T-helper 17 cell (primary cell): ENCODE results near the gene CHST4. TPM values are rescaled to one million over a fixed set of nuclear protein-coding genes. Genes with fewer than 3 reads are reported as not detected.
"Not testable (repeated sequence)": the region's sequence is repeated elsewhere in the genome, so short reads cannot be mapped to it uniquely, and the experiment has no call there.

Experiments used
- ATAC-seq: fragments of 150-1000 bp; cut with Tn5 transposase; 2 replicates; pipeline ENCODE4 v1.10.0; 2021; ENCODE audit warnings: mild to moderate bottlenecking, moderate library complexity
- DNase-seq, 3 donors: peaks; one replicate each; pipeline versions ENCODE4 v3.0.0 to v3.0.0-alpha.2; 2020 to 2021
- H3K9me3 ChIP-seq: one replicate; pipeline ENCODE4 v1.7.0; 2013; ENCODE audit warnings: low read length, mild to moderate bottlenecking; ENCODE audit not compliant: control insufficient read depth, poor library complexity, severe bottlenecking
- H3K27ac Mint-ChIP-seq: one replicate; pipeline ENCODE4 v1.8.0; 2022; ENCODE audit warnings: mild to moderate bottlenecking, moderate library complexity, mixed read lengths
- H3K27me3 Mint-ChIP-seq: one replicate; pipeline ENCODE4 v1.8.0; 2022; ENCODE audit warnings: mixed read lengths
- H3K36me3 Mint-ChIP-seq: one replicate; pipeline ENCODE4 v1.8.0; 2022; ENCODE audit warnings: low read depth, mixed read lengths
- H3K4me1 Mint-ChIP-seq: one replicate; pipeline ENCODE4 v1.8.0; 2022; ENCODE audit warnings: mild to moderate bottlenecking, mixed read lengths
- H3K4me3 Mint-ChIP-seq: one replicate; pipeline ENCODE4 v1.8.0; 2022; ENCODE audit warnings: mild to moderate bottlenecking, moderate library complexity, mixed read lengths
- total RNA-seq, 4 donors: library from RNA in 2 of 4; stranded (reverse) in 2 of 4; gene quantifications; one replicate each; pipeline ENCODE4 v1.2.3 and lab custom pipeline; 2022 to 2026

CHST4 gene
- total RNA-seq, 2 donors from 2014 or later: not detected

DNA sequence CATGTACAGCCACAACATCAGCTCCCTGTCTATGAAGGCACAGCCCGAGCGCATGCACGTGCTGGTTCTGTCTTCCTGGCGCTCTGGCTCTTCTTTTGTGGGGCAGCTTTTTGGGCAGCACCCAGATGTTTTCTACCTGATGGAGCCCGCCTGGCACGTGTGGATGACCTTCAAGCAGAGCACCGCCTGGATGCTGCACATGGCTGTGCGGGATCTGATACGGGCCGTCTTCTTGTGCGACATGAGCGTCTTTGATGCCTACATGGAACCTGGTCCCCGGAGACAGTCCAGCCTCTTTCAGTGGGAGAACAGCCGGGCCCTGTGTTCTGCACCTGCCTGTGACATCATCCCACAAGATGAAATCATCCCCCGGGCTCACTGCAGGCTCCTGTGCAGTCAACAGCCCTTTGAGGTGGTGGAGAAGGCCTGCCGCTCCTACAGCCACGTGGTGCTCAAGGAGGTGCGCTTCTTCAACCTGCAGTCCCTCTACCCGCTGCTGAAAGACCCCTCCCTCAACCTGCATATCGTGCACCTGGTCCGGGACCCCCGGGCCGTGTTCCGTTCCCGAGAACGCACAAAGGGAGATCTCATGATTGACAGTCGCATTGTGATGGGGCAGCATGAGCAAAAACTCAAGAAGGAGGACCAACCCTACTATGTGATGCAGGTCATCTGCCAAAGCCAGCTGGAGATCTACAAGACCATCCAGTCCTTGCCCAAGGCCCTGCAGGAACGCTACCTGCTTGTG is 10.7 kb downstream of the CHST4 start:
- ATAC-seq: no peak
- H3K27ac Mint-ChIP-seq: no peak overlapping the region
- H3K4me3 Mint-ChIP-seq: no peak overlapping the region
- no peaks in the 10 kb centered on the region for H3K36me3 Mint-ChIP-seq
- peaks cover 13% of the 10 kb centered on the region for H3K27me3 Mint-ChIP-seq
- DNase-seq: no peak
- no peaks in the 10 kb centered on the region for H3K4me1 Mint-ChIP-seq
- H3K9me3 ChIP-seq: no peaks in the 10 kb centered on the region

GRCh38 chr16:71537643-71538042 is 11.4 kb downstream of the CHST4 start:
- Mint-ChIP-seq H3K27me3 (peaks cover 14% of the 10 kb centered on the region), H3K27ac (no peak overlapping the region), H3K4me1 (peaks cover 4% of the 10 kb centered on the region), H3K4me3 (no peak overlapping the region), H3K36me3 (no peaks in the 10 kb centered on the region)
- no peaks in the 10 kb centered on the region for H3K9me3 ChIP-seq
- peak; percentile 62 for ATAC-seq
- DNase-seq: no peak

- DNase-seq (peak; percentile 16 to 40 (median 36)), ATAC-seq (peak; percentile 89)
- Mint-ChIP-seq H3K27ac (no peak overlapping the region), H3K36me3 (no peaks in the 10 kb centered on the region), H3K4me1 (peaks cover 4% of the 10 kb centered on the region), H3K27me3 (peaks cover 9% of the 10 kb centered on the region), H3K4me3 (no peak overlapping the region)
- no peaks in the 10 kb centered on the region for H3K9me3 ChIP-seq
Measured at GRCh38 chr16:71542377-71542776, 16.2 kb downstream of the CHST4 start.

- ATAC-seq (no peak), DNase-seq (no peak)
- no peak overlapping the region for H3K4me3 Mint-ChIP-seq
- H3K36me3 Mint-ChIP-seq: peaks cover 2% of the 10 kb centered on the region
- peaks cover 3% of the 10 kb centered on the region for H3K4me1 Mint-ChIP-seq
- H3K9me3 ChIP-seq: no peaks in the 10 kb centered on the region
- no peak overlapping the region for H3K27ac Mint-ChIP-seq
- peaks cover 17% of the 10 kb centered on the region for H3K27me3 Mint-ChIP-seq
Measured at GRCh38 chr16:71547168-71547567, 20.9 kb downstream of the CHST4 start.

DNA sequence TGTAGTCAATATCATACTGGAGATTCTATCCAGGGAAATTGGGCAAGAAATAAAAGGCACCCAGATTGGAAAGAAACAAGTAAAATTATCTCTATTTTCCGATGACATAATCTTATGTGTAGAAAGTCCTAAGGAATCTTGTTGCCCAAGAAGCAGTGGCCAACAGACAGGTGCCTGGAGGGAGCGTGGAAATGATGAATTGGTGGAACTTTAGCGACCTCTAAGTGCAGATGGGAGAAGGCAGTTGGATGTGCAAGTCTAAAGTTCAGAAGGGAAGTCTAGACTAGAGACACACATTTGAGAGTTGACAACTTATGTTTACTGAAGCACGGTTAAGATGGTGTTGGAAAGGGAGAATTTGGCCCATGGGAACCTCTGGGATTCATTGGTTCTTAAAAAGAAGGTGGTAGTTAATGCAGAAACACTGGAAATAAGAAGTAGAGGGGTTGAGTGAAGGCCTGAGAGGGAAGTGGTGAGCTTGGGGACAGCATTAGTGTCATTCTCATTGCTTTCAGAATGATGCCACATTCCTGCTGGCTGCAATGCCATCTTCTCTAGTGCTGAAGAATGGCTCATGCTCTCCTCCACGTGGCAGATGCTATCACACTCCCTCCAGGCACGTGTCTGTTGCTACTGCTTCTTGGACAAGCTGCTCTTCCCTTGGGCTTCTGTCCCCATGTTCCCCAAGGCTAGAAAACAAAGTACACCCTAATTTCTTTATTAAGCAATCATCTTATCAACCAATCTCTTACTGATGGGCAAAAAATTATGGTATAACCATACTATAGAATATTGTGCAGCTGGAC is 26.7 kb downstream of the CHST4 start:
- no peaks in the 10 kb centered on the region for H3K4me1 Mint-ChIP-seq
- H3K4me3 Mint-ChIP-seq: no peak overlapping the region
- H3K9me3 ChIP-seq: no peaks in the 10 kb centered on the region
- DNase-seq: no peak
- H3K27me3 Mint-ChIP-seq: peaks cover 20% of the 10 kb centered on the region
- H3K27ac Mint-ChIP-seq: no peak overlapping the region
- ATAC-seq: no peak
- H3K36me3 Mint-ChIP-seq: peaks cover 10% of the 10 kb centered on the region

GRCh38 chr16:71555230-71555891 is 29.1 kb downstream of the CHST4 start:
- DNase-seq (no peak), ATAC-seq (no peak)
- H3K36me3 Mint-ChIP-seq: peaks cover 10% of the 10 kb centered on the region
- H3K4me1 Mint-ChIP-seq: no peaks in the 10 kb centered on the region
- H3K9me3 ChIP-seq: no peaks in the 10 kb centered on the region
- H3K27ac Mint-ChIP-seq: no peak overlapping the region
- no peak overlapping the region for H3K4me3 Mint-ChIP-seq
- peaks cover 8% of the 10 kb centered on the region for H3K27me3 Mint-ChIP-seq

DNA sequence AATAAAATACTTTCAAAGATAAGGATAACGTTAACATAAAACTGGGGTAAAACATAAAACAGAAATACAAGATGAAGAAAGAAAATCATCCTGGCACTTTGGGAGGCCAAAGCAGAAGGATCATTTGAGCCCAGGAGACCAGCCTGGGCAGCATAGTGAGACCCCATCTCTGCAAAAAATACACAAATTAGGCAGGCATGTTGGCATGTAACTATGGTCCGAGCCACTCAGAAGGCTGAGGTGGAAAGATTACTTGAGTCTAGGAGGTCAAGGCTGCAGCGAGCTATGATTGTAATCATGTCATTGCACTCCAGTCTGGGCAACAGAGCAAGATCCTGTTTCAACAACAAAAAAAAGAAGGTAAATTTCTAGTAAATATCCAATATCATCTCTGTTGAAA is 31.1 kb downstream of the CHST4 start:
- no peaks in the 10 kb centered on the region for H3K9me3 ChIP-seq
- DNase-seq (no peak), ATAC-seq (no peak)
- Mint-ChIP-seq H3K27ac (no peak overlapping the region), H3K36me3 (peaks cover 8% of the 10 kb centered on the region), H3K27me3 (peaks cover 8% of the 10 kb centered on the region), H3K4me1 (no peaks in the 10 kb centered on the region), H3K4me3 (no peak overlapping the region)

DNA sequence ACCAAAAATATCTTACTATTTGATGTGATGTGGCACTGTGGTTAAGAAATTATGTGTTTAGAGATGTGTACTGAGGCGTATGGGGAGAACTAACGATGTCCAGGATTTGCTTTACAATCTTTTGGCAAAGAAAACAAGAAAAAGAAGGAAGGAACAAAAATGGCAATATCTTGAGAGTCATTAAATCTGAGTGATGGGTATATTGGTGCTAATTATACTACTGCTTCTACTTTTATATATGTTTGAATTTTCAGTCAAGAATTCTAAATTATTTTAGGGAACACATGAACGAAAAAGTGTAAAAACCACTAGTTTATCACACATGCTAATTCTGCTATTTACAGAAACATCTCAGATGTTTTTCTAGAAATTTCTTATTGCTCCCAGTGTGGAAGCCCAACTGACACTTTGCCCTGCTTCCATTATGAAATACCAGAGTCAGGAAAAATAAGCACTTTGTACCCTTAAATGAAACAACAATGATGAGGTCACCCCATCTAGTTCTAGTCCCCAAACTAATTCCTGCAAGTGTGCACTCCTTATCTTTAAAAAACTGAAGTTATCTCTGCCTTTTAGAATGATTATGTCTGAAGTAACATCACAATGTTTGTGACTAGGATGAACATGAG is 31.8 kb downstream of the CHST4 start:
- DNase-seq: no peak
- no peak overlapping the region for H3K4me3 Mint-ChIP-seq
- ATAC-seq: no peak
- peaks cover 8% of the 10 kb centered on the region for H3K36me3 Mint-ChIP-seq
- no peak overlapping the region for H3K27ac Mint-ChIP-seq
- H3K27me3 Mint-ChIP-seq: peaks cover 1% of the 10 kb centered on the region
- H3K4me1 Mint-ChIP-seq: no peaks in the 10 kb centered on the region
- no peaks in the 10 kb centered on the region for H3K9me3 ChIP-seq

DNA sequence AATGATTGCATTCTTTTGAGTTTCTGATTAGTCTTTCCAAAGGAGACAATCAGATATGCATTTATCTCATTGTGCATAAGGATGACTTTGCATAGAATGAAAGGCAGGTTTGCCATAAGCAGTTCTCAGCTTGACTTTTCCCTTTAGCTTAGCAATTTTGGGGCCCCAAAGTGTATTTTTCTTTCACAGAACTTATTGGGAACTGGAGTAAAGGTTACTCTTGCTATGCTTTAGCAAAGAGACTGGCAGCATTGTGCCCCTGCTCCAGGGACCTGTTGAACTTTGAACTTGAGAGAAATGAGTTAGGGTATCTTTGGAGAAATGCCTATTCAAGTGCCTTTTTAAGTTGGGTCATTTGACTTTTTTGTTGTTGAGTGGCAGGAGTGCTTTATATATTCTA is 33.6 kb downstream of the CHST4 start:
- H3K9me3 ChIP-seq: no peaks in the 10 kb centered on the region
- Mint-ChIP-seq H3K4me1 (peaks cover 8% of the 10 kb centered on the region), H3K36me3 (peaks cover 8% of the 10 kb centered on the region), H3K27me3 (no peaks in the 10 kb centered on the region), H3K27ac (no peak overlapping the region), H3K4me3 (no peak overlapping the region)
- no peak for DNase-seq
- no peak for ATAC-seq

GRCh38 chr16:71561886-71562285 is 35.7 kb downstream of the CHST4 start:
- not testable (repeated sequence) for DNase-seq, H3K36me3 Mint-ChIP-seq, H3K9me3 ChIP-seq, H3K27me3 Mint-ChIP-seq, ATAC-seq, H3K4me3 Mint-ChIP-seq, H3K27ac Mint-ChIP-seq
- peaks cover 18% of the 10 kb centered on the region for H3K4me1 Mint-ChIP-seq

DNA sequence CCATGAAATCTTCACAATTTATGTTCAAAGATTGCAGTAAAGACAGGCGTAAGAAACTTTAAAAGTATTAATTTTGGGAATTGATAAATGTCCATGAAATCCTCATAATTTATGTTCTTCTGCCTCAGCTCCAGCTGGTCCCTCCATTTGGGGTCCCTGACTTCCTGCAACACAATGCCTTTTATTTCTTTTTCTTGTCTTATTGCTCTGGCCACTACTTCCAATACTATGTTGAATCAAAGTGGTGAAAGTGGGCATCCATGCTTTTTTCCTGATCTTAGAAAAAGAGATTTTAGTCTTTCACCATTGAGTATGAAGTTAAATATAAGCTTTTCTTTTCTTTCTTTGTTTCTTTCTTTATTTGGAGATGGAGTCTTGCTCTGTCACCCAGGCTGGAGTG is 36.3 kb downstream of the CHST4 start:
- H3K9me3 ChIP-seq: no peaks in the 10 kb centered on the region

GRCh38 chr16:71564335-71564967 is 38.2 kb downstream of the CHST4 start:
- Mint-ChIP-seq H3K4me1 (peaks cover 18% of the 10 kb centered on the region), H3K27me3 (no peaks in the 10 kb centered on the region), H3K27ac (peak overlapping the region; percentile 98), H3K36me3 (no peaks in the 10 kb centered on the region), H3K4me3 (peak overlapping the region; percentile 93)
- ATAC-seq (no peak), DNase-seq (no peak)
- no peaks in the 10 kb centered on the region for H3K9me3 ChIP-seq

More for the DNA sequence above, 36.3 kb downstream of the CHST4 start:
- no peak for DNase-seq
- Mint-ChIP-seq H3K4me1 (peaks cover 18% of the 10 kb centered on the region), H3K36me3 (no peaks in the 10 kb centered on the region), H3K27me3 (no peaks in the 10 kb centered on the region), H3K4me3 (no peak overlapping the region), H3K27ac (no peak overlapping the region)
- no peak for ATAC-seq
